Heart left ventricle (tissue), 16 donors: ENCODE measurements around the gene SESN1. TPM values are rescaled to one million over a fixed set of nuclear protein-coding genes. Genes with fewer than 3 reads are reported as not detected.

Source experiments
- ATAC-seq, 4 donors: fragments of 200-7000 bp; cut with Tn5 transposase; one replicate each; pipeline ENCODE4 v1.9.1; 2020 to 2022; ENCODE audit warnings: moderate library complexity in 4 of 4, mild to moderate bottlenecking in 3 of 4, moderate number of reproducible peaks in 1 of 4
- DNase-seq, 5 donors: peaks; one replicate each; pipeline ENCODE4 v3.0.0-alpha.2; 2020
- H3K27ac ChIP-seq, 12 donors: fragments of 200-600 bp; sonication (generic) in 4 of 12; one replicate each; pipeline versions ENCODE4 v1.5.0 to v1.8.0; 2016 to 2022; ENCODE audit warnings: mild to moderate bottlenecking in 2 of 12
- H3K27me3 ChIP-seq, 9 donors: fragments of 200-600 bp; sonication (generic) in 2 of 9; one replicate each; pipeline versions ENCODE4 v1.5.1 to v1.8.0; 2016 to 2022; ENCODE audit warnings: mild to moderate bottlenecking in 3 of 9
- H3K36me3 ChIP-seq, 9 donors: fragments of 200-600 bp; sonication (generic) in 2 of 9; one replicate each; pipeline versions ENCODE4 v1.5.0 to v1.8.0; 2018 to 2022; ENCODE audit warnings: mild to moderate bottlenecking in 2 of 9
- H3K4me1 ChIP-seq, 12 donors: fragments of 200-600 bp; sonication (generic) in 4 of 12; one replicate each; pipeline versions ENCODE4 v1.5.0 to v1.8.0; 2016 to 2022; ENCODE audit warnings: mild to moderate bottlenecking in 3 of 12
- H3K4me3 ChIP-seq, 12 donors: fragments of 200-600 bp; sonication (generic) in 4 of 12; one replicate each; pipeline versions ENCODE4 v1.5.0 to v1.8.0; 2017 to 2022; ENCODE audit warnings: mild to moderate bottlenecking in 9 of 12, moderate library complexity in 4 of 12
- H3K9me3 ChIP-seq, 12 donors: fragments of 200-600 bp; sonication (generic) in 4 of 12; one replicate each; pipeline versions ENCODE4 v1.5.0 to v1.8.0; 2016 to 2022; ENCODE audit warnings: mild to moderate bottlenecking in 1 of 12
- POLR2A ChIP-seq, 2 donors: fragments of 450-650 bp; IDR thresholded peaks; one replicate each; pipeline ENCODE4 v1.6.1; 2017; ENCODE audit warnings: antibody characterized with exemption in 2 of 2, mild to moderate bottlenecking in 2 of 2, moderate library complexity in 2 of 2
- WGBS, 4 donors: extraction: QIAGEN DNeasy Blood & Tissue Kit in 2 of 4; methylation state at CpG; one replicate each; pipeline versions ENCODE4 v1.1.5 to v1.1.7; 2013 to 2018; 5-methylcytosine and 5-hydroxymethylcytosine counted together
- intact Hi-C, 10 donors: fragments of 100-400 bp; cut with DNase I; formaldehyde crosslinking; loops; one replicate each; pipeline versions ENCODE4 v1.11.1 to v1.14.2; 2022
- polyA plus RNA-seq, 2 donors: library from polyadenylated mRNA; stranded (reverse); fragments of 200-250 nt; gene quantifications; one replicate each; pipeline ENCODE4 v1.2.3, GENCODE V29; 2013
- total RNA-seq, 9 donors: library from RNA; depleted of rRNA in 2 of 9; stranded (reverse); fragments of >200 nt in 2 of 9; fragmentation: NEBNext Ultra II Directional in 3 of 9; extraction: Animal tissue kit (Norgen Biotek cat#: 25700) in 3 of 9; gene quantifications; one replicate each; pipeline versions ENCODE4 v1.1.0 to v1.2.4, GENCODE V29; 2016 to 2023
- TF ChIP-seq, protein P1 (sequence below), 12 donors: fragments of 200-600 bp; sonication (generic) in 4 of 12; IDR thresholded peaks; one replicate each; pipeline versions ENCODE4 v1.5.0 to v1.8.0; 2018 to 2022; ENCODE audit warnings: antibody characterized with exemption in 12 of 12, mild to moderate bottlenecking in 5 of 12
- donor health status: ischemic (EF 13 %, LVEDD 7.1; RV severe dilation, severe dysfunction).
- donor health status: healthy with polysubstance abuse.
- donor health status: DM: no; HTN: yes; CAD: no.
- donor health status: DM: no; HTN: no; CAD: no.
- donor health status: ischemic (EF 25% LVEDD 6.9; RV normal size, moderate dysfunction).
- donor health status: ischemic (EF 25% LVEDD 5.7; RV mildly dilated, moderate dysfunction).
- donor health status: healthy.
- donor health status: DM: yes; HTN: yes; CAD: no.
- donor health status: ischemic (EF 35%, LVEDD 5.7; RV mildly dilated, moderate dysfunction).
- donor health status: nonischemic (EF 11% LVEDD 7.7; RV severe dilation, severe dysfunction).
- donor health status: DM: yes; HTN: yes; CAD: no.
- donor health status: PGD.
- donor health status: ischemic (EF 29% LVEDD 5.4; RV normal size, mild dysfunction).
- donor health status: nonischemic (EF 23%, LVEDD 6.1; RV moderate dilation, normal function).

SESN1 gene
- total and polyA plus RNA-seq, 11 donors = 22.5 to 63.2 (median 34.6) TPM

DNA sequence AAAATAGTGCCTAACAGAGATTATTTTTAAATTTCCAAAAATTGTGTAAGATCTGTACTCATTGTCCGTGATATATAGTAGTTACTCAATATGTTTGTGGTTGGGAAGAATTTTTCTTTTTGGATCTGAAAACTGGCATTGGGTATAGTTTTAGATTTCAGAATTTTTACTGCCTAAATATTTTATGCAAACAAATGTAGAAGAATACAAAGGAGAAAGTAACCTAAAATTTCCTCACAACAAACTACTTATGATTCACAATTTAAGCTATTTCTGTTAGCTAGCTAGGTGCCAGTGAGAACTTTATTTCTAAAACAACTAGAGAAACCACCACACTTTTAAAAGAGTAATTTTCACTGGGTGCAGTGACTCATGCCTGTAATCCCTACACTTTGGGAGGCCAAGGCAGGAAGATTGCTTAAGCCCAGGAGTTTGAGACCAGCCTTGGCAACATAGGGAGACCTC, 38.8 kb downstream of the SESN1 start:
- H3K4me3 ChIP-seq = no peak overlapping the region
- H3K9me3 ChIP-seq = no peaks in the 10 kb centered on the region
- WGBS, 4 donors = 83 to 99% (median 91%) methylated on average over 1 of the region's 1 CpG
- H3K4me1 ChIP-seq = peaks cover 12 to 81% (median 52%) of the 10 kb centered on the region in 12 donors
- ATAC-seq (no peak), DNase-seq (no peak)
- H3K27ac ChIP-seq = peak overlapping the region in 1 of 12 donors; percentile 13
- no peaks in the 10 kb centered on the region for H3K27me3 ChIP-seq
- no peak for TF ChIP-seq POLR2A (IDR thresholded peaks at IDR 0.05)
- TF ChIP-seq, protein P1, sequence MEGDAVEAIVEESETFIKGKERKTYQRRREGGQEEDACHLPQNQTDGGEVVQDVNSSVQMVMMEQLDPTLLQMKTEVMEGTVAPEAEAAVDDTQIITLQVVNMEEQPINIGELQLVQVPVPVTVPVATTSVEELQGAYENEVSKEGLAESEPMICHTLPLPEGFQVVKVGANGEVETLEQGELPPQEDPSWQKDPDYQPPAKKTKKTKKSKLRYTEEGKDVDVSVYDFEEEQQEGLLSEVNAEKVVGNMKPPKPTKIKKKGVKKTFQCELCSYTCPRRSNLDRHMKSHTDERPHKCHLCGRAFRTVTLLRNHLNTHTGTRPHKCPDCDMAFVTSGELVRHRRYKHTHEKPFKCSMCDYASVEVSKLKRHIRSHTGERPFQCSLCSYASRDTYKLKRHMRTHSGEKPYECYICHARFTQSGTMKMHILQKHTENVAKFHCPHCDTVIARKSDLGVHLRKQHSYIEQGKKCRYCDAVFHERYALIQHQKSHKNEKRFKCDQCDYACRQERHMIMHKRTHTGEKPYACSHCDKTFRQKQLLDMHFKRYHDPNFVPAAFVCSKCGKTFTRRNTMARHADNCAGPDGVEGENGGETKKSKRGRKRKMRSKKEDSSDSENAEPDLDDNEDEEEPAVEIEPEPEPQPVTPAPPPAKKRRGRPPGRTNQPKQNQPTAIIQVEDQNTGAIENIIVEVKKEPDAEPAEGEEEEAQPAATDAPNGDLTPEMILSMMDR (IDR thresholded peaks at IDR 0.05) = no peak
- intact Hi-C loops = loop anchor here in 2 of 10 donors (5.0 kb wide), 2 partner anchors 39 to 54 kb away; no protein-coding TSS in a partner anchor
- H3K36me3 ChIP-seq = no peaks in the 10 kb centered on the region

DNA sequence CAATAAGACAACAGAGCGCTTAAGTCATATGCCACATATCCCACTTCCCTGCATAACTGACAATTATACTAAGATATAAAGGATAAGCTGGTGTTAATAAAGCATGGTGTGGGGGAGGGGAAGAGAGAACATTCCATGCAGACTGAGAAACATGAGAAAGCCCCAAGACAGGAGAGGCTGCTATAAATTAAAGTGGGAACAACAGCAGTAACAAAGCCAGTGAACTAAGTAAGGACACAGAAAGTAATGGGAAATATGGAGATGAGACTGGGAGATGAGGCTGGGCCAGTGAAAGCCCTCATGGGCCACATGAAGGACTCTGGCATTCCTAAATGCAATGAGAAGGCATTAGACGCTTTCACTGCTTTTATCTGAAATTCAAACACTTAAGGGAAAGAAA, 41.3 kb downstream of the SESN1 start:
- ATAC-seq = peak in 1 of 4 donors; percentile 7
- Histone ChIP-seq H3K27me3 (no peaks in the 10 kb centered on the region), H3K36me3 (no peaks in the 10 kb centered on the region), H3K4me3 (no peak overlapping the region), H3K4me1 (peaks cover 0 to 71% (median 31%) of the 10 kb centered on the region in 12 donors), H3K9me3 (no peaks in the 10 kb centered on the region), H3K27ac (no peak overlapping the region)
- intact Hi-C loops = no loop called here
- no peak for TF ChIP-seq POLR2A (IDR thresholded peaks at IDR 0.05)
- TF ChIP-seq, protein P1 (IDR thresholded peaks at IDR 0.05) = no peak
- 83 to 85% (median 83%) methylated on average over 2 of the region's 2 CpGs for WGBS, 4 donors
- DNase-seq = no peak

DNA sequence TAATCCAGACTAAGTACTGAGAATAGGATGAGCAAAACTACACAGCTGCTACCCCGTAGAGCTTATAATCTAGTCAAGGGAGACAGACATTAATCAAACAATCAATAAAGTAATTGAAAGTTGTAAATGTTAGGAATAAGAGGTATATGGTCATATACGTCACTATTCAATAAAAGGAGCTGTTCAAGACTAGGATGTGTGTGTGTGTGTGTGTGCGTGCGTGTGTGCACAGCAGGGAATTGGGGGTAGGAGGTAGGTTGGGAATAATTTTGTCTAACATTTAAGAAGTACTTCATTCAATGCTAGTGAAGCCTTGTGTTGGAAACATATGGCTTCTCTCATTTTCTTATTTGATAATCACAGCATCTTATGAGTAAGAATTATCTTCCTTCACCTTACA, 41.8 kb downstream of the SESN1 start:
- peak in 1 of 4 donors; percentile 28 for ATAC-seq
- 89 to 92% (median 90%) methylated on average over 4 of the region's 4 CpGs for WGBS, 4 donors
- no peaks in the 10 kb centered on the region for H3K36me3 ChIP-seq
- peaks cover 0 to 70% (median 32%) of the 10 kb centered on the region in 12 donors for H3K4me1 ChIP-seq
- TF ChIP-seq POLR2A (IDR thresholded peaks at IDR 0.05) = no peak
- TF ChIP-seq, protein P1 (IDR thresholded peaks at IDR 0.05) = no peak
- DNase-seq = no peak
- no peaks in the 10 kb centered on the region for H3K27me3 ChIP-seq
- intact Hi-C loops = no loop called here
- no peak overlapping the region for H3K27ac ChIP-seq
- H3K9me3 ChIP-seq = no peaks in the 10 kb centered on the region
- no peak overlapping the region for H3K4me3 ChIP-seq

DNA sequence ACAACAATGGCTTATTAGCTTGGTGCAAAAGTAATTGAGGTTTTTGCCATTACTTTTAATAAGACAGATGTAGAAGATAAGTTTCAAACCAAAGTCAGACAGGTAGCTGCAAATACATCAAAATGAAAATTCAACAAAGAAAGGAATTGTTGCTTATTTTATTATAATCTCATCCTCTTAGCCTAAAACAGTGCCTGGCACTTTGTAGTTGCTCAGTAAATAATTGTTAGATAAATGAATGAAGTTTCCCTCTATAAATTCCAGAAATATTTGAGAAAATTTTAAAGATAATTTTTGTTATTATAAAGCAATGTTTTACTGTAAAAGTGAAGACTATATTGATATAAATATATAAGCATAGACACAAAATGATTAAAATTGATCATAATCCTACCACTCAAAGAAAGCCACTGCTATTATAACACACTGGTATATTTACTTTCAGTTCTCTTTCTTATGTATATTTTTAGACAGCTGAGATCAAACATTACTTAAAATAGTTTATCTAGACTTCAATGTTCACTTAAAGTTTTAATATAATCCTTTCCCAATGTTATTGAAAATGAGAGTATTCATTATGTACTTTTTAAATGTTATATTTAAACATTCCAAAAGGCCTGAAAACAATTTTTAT, 42.5 kb downstream of the SESN1 start:
- Histone ChIP-seq H3K4me1 (peaks cover 0 to 63% (median 28%) of the 10 kb centered on the region in 12 donors), H3K27me3 (no peaks in the 10 kb centered on the region), H3K36me3 (no peaks in the 10 kb centered on the region), H3K4me3 (no peak overlapping the region), H3K9me3 (no peaks in the 10 kb centered on the region), H3K27ac (no peak overlapping the region)
- TF ChIP-seq, protein P1 (IDR thresholded peaks at IDR 0.05) = no peak
- intact Hi-C loops = no loop called here
- DNase-seq = no peak
- ATAC-seq = no peak
